HEK293 (cell line): ENCODE results near the gene ALS2CL.

Source experiments
- CTCF ChIA-PET: fragments of 350-600 bp; formaldehyde crosslinking; extraction: SDS; loops from one replicate; lab custom pipeline; 2021; ENCODE audit warnings: antibody characterized with exemption; lab: Yijun Ruan, JAX
- POLR2A ChIA-PET: fragments of 300-600 bp; formaldehyde crosslinking; extraction: SDS; loops from one replicate; lab custom pipeline; 2020; ENCODE audit warnings: antibody characterized with exemption, inconsistent platforms; lab: Yijun Ruan, JAX
- H3K27ac ChIP-seq: fragments of 200-500 bp; sonication (Bioruptor generic); 2 replicates; pipeline ENCODE4 v1.5.1; 2014; ENCODE audit warnings: low read depth, low read length, control low read depth, inconsistent platforms; ENCODE audit errors: extremely low read depth
- H3K36me3 ChIP-seq, 2 experiments: fragments of 200-500 bp in 1 of 2; sonication (Bioruptor generic) in 1 of 2; 1 replicate in 1 of 2; 2 replicates in 1 of 2; pipeline ENCODE4 v1.5.1; 2014 to 2017; ENCODE audit warnings: inconsistent platforms in 2 of 2, low read length in 2 of 2; ENCODE audit not compliant: control insufficient read depth in 2 of 2, insufficient read depth in 1 of 2
- H3K4me1 ChIP-seq: fragments of 200-500 bp; sonication (Bioruptor generic); 2 replicates; pipeline ENCODE4 v1.5.1; 2014; ENCODE audit warnings: mild to moderate bottlenecking, low read length, inconsistent platforms; ENCODE audit not compliant: control insufficient read depth, insufficient read depth
- H3K4me3 ChIP-seq: 2 replicates; pipeline ENCODE4 v1.5.1; 2011; ENCODE audit warnings: low read depth, mild to moderate bottlenecking, control low read depth, low read length, moderate library complexity
- H3K9me3 ChIP-seq: fragments of 200-500 bp; sonication (Bioruptor generic); 2 replicates; pipeline ENCODE4 v1.5.1; 2014; ENCODE audit warnings: low read depth, low read length, inconsistent platforms; ENCODE audit not compliant: control insufficient read depth, insufficient read depth
- EGR2 ChIP-seq: fragments of 450-650 bp; formaldehyde crosslinking; IDR thresholded peaks from 2 replicates; pipeline ENCODE4 v1.5.1; 2016; ENCODE audit warnings: low read depth, missing biosample characterization, missing genetic modification characterization
- GLIS1 ChIP-seq: fragments of 450-650 bp; formaldehyde crosslinking; IDR thresholded peaks from 2 replicates; pipeline ENCODE4 v1.5.1; 2016; ENCODE audit warnings: missing biosample characterization, missing genetic modification characterization
- KLF1 ChIP-seq: fragments of 450-650 bp; formaldehyde crosslinking; IDR thresholded peaks from 2 replicates; pipeline ENCODE4 v1.5.1; 2016; ENCODE audit warnings: missing biosample characterization, missing genetic modification characterization
- KLF16 ChIP-seq: fragments of 450-650 bp; formaldehyde crosslinking; IDR thresholded peaks from 2 replicates; pipeline ENCODE4 v1.5.1; 2017; ENCODE audit warnings: missing biosample characterization, missing genetic modification characterization
- MYNN ChIP-seq: fragments of 450-650 bp; formaldehyde crosslinking; IDR thresholded peaks from 2 replicates; pipeline ENCODE4 v1.5.1; 2016; ENCODE audit warnings: missing biosample characterization, missing genetic modification characterization, borderline replicate concordance
- REST ChIP-seq: fragments of 450-650 bp; formaldehyde crosslinking; IDR thresholded peaks from 2 replicates; pipeline ENCODE4 v1.5.1; 2016; ENCODE audit warnings: missing biosample characterization, missing genetic modification characterization
- ZBTB48 ChIP-seq: fragments of 450-650 bp; formaldehyde crosslinking; IDR thresholded peaks from 2 replicates; pipeline ENCODE4 v1.5.1; 2016; ENCODE audit warnings: missing biosample characterization, missing genetic modification characterization
- ZNF132 ChIP-seq: fragments of 450-650 bp; formaldehyde crosslinking; IDR thresholded peaks from 2 replicates; pipeline ENCODE4 v1.5.1; 2017; ENCODE audit warnings: missing biosample characterization, missing genetic modification characterization, borderline replicate concordance
- ZNF138 ChIP-seq: fragments of 450-650 bp; formaldehyde crosslinking; IDR thresholded peaks from 2 replicates; pipeline ENCODE4 v1.5.1; 2016; ENCODE audit warnings: missing biosample characterization, missing genetic modification characterization, borderline replicate concordance
- ZNF146 ChIP-seq: fragments of 450-650 bp; formaldehyde crosslinking; IDR thresholded peaks from 2 replicates; pipeline ENCODE4 v1.5.1; 2016; ENCODE audit warnings: missing biosample characterization, missing genetic modification characterization
- ZNF155 ChIP-seq: fragments of 450-650 bp; formaldehyde crosslinking; IDR thresholded peaks from 2 replicates; pipeline ENCODE4 v1.5.1; 2016; ENCODE audit warnings: missing biosample characterization, missing genetic modification characterization
- ZNF221 ChIP-seq: fragments of 450-650 bp; formaldehyde crosslinking; IDR thresholded peaks from 2 replicates; pipeline ENCODE4 v1.5.1; 2017; ENCODE audit warnings: missing biosample characterization, missing genetic modification characterization, borderline replicate concordance
- ZNF426 ChIP-seq: fragments of 450-650 bp; formaldehyde crosslinking; IDR thresholded peaks from 2 replicates; pipeline ENCODE4 v1.5.1; 2017; ENCODE audit warnings: missing biosample characterization, missing genetic modification characterization, mild to moderate bottlenecking, inconsistent platforms, moderate library complexity
- ZNF501 ChIP-seq: fragments of 450-650 bp; formaldehyde crosslinking; IDR thresholded peaks from 2 replicates; pipeline ENCODE4 v1.5.1; 2016; ENCODE audit warnings: missing biosample characterization, missing genetic modification characterization
- ZNF514 ChIP-seq: fragments of 450-650 bp; formaldehyde crosslinking; IDR thresholded peaks from 2 replicates; pipeline ENCODE4 v1.5.1; 2016; ENCODE audit warnings: missing biosample characterization, missing genetic modification characterization
- ZNF571 ChIP-seq: fragments of 450-650 bp; formaldehyde crosslinking; IDR thresholded peaks from 2 replicates; pipeline ENCODE4 v1.5.0; 2017; ENCODE audit warnings: missing biosample characterization, missing genetic modification characterization
- ZNF585B ChIP-seq: fragments of 450-650 bp; formaldehyde crosslinking; IDR thresholded peaks from 2 replicates; pipeline ENCODE4 v1.5.1; 2016; ENCODE audit warnings: missing biosample characterization, missing genetic modification characterization
- ZNF677 ChIP-seq: fragments of 450-650 bp; IDR thresholded peaks from 2 replicates; pipeline ENCODE4 v1.5.0; 2018; ENCODE audit warnings: missing biosample characterization, mild to moderate bottlenecking, missing genetic modification characterization, moderate library complexity
- ZSCAN18 ChIP-seq: fragments of 450-650 bp; formaldehyde crosslinking; IDR thresholded peaks from 2 replicates; pipeline ENCODE4 v1.5.1; 2016; ENCODE audit warnings: missing biosample characterization, missing genetic modification characterization
- TF ChIP-seq, protein P1 (sequence below): fragments of 450-650 bp; IDR thresholded peaks from 2 replicates; pipeline ENCODE4 v1.5.1; 2018; ENCODE audit warnings: missing biosample characterization, mild to moderate bottlenecking, missing genetic modification characterization
- TF ChIP-seq, protein P2 (sequence below): fragments of 450-650 bp; formaldehyde crosslinking; IDR thresholded peaks from 2 replicates; pipeline ENCODE4 v1.5.1; 2016; ENCODE audit warnings: missing biosample characterization, missing genetic modification characterization

The ALS2CL gene

GRCh38 chr3:46693892-46694226, 380 bp upstream of the ALS2CL start (continued):
- TF ChIP-seq, protein P1, sequence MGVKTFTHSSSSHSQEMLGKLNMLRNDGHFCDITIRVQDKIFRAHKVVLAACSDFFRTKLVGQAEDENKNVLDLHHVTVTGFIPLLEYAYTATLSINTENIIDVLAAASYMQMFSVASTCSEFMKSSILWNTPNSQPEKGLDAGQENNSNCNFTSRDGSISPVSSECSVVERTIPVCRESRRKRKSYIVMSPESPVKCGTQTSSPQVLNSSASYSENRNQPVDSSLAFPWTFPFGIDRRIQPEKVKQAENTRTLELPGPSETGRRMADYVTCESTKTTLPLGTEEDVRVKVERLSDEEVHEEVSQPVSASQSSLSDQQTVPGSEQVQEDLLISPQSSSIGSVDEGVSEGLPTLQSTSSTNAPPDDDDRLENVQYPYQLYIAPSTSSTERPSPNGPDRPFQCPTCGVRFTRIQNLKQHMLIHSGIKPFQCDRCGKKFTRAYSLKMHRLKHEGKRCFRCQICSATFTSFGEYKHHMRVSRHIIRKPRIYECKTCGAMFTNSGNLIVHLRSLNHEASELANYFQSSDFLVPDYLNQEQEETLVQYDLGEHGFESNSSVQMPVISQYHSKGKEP (tag by site-specific recombination): no peak
- TF ChIP-seq ZNF571 (tag by site-specific recombination) (no peak), EGR2 (tag by site-specific recombination) (peak; percentile 57)

GRCh38 chr3:46692566-46692990, 901 bp downstream of the ALS2CL start:
- H3K9me3 ChIP-seq: no peaks in the 10 kb centered on the region
- no peaks in the 10 kb centered on the region for H3K36me3 ChIP-seq
- H3K4me3 ChIP-seq: no peak overlapping the region
- no peaks in the 10 kb centered on the region for H3K4me1 ChIP-seq
- TF ChIP-seq MYNN (tag by site-specific recombination) (no peak), ZSCAN18 (tag by site-specific recombination) (no peak), KLF1 (tag by site-specific recombination) (peak; percentile 79)
- POLR2A ChIA-PET: interaction anchor here (0.6 to 1.5 kb wide), 2 partner anchors 99 to 204 kb away, joined by 3 to 5 read pairs; no protein-coding TSS in a partner anchor
- CTCF ChIA-PET: interaction anchor here (0.6 to 1.3 kb wide), 6 partner anchors 10 to 720 kb away, joined by 3 to 7 read pairs (median 3); no protein-coding TSS in a partner anchor
- H3K27ac ChIP-seq: no peak overlapping the region

- Histone ChIP-seq H3K4me1 (no peaks in the 10 kb centered on the region), H3K27ac (no peak overlapping the region), H3K36me3 (no peaks in the 10 kb centered on the region), H3K9me3 (no peaks in the 10 kb centered on the region), H3K4me3 (no peak overlapping the region)
- TF ChIP-seq ZNF514 (no peak), ZNF155 (tag by site-specific recombination) (no peak), ZNF138 (no peak), GLIS1 (tag by site-specific recombination) (no peak), ZNF221 (no peak), ZBTB48 (no peak), KLF16 (no peak), ZNF501 (tag by site-specific recombination) (no peak), REST (tag by site-specific recombination) (no peak), ZNF426 (tag by site-specific recombination) (no peak), ZNF146 (no peak), ZNF585B (tag by site-specific recombination) (no peak), ZNF132 (no peak), ZNF677 (tag by site-specific recombination) (no peak)
- TF ChIP-seq, protein P2, sequence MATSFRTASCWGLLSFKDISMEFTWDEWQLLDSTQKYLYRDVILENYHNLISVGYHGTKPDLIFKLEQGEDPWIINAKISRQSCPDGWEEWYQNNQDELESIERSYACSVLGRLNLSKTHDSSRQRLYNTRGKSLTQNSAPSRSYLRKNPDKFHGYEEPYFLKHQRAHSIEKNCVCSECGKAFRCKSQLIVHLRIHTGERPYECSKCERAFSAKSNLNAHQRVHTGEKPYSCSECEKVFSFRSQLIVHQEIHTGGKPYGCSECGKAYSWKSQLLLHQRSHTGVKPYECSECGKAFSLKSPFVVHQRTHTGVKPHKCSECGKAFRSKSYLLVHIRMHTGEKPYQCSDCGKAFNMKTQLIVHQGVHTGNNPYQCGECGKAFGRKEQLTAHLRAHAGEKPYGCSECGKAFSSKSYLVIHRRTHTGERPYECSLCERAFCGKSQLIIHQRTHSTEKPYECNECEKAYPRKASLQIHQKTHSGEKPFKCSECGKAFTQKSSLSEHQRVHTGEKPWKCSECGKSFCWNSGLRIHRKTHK (tag by site-specific recombination): no peak
- POLR2A ChIA-PET: no interaction called here
- CTCF ChIA-PET: interaction anchor here (0.6 kb wide), 1 partner anchor 169 kb away, joined by 3 read pairs; no protein-coding TSS in a partner anchor
These were observed 2.7 kb downstream of the ALS2CL start for GRCh38 chr3:46690798-46691197.
